Tibial artery (tissue), 4 donors: Measurements from ENCODE around the gene ADTRP.

Experiments
- DNase-seq, 2 donors: peaks; one replicate each; pipeline ENCODE4 v3.0.0-alpha.2; 2019
- H3K27ac ChIP-seq, 2 donors: fragments of 200-600 bp; sonication (generic) in 1 of 2; 1 replicate in 1 of 2; 2 replicates in 1 of 2; pipeline ENCODE4 v1.5.1; 2018 to 2019; ENCODE audit warnings: mild to moderate bottlenecking in 1 of 2
- H3K27me3 ChIP-seq, 2 donors: fragments of 200-600 bp; sonication (generic) in 1 of 2; one replicate each; pipeline versions ENCODE4 v1.5.1 to v1.6.0; 2016 to 2019
- H3K36me3 ChIP-seq, 3 donors: fragments of 200-600 bp; sonication (generic) in 2 of 3; one replicate each; pipeline ENCODE4 v1.5.1; 2016 to 2019; ENCODE audit warnings: mild to moderate bottlenecking in 2 of 3
- H3K4me1 ChIP-seq, 4 donors: fragments of 200-600 bp; sonication (generic) in 2 of 4; 1 replicate in 3 of 4; 2 replicates in 1 of 4; pipeline ENCODE4 v1.5.1; 2016 to 2019
- H3K4me3 ChIP-seq, 2 donors: fragments of 200-600 bp; sonication (generic) in 1 of 2; 1 replicate in 1 of 2; 2 replicates in 1 of 2; pipeline ENCODE4 v1.5.1; 2018 to 2019; ENCODE audit warnings: mild to moderate bottlenecking in 2 of 2
- H3K9me3 ChIP-seq, 3 donors: fragments of 200-600 bp; sonication (generic) in 1 of 3; one replicate each; pipeline ENCODE4 v1.5.1; 2016 to 2019
- intact Hi-C: fragments of 100-400 bp; cut with DNase I; formaldehyde crosslinking; loops from one replicate; pipeline ENCODE4 v1.15.0; 2023; ENCODE audit warnings: low total_unique reads
- TF ChIP-seq, protein P1 (sequence below), 2 experiments: fragments of 200-600 bp in 1 of 2; fragments of 450-650 bp in 1 of 2; IDR thresholded peaks; one replicate each; pipeline ENCODE4 v1.5.1; 2017 to 2019; ENCODE audit warnings: antibody characterized with exemption in 2 of 2, mild to moderate bottlenecking in 1 of 2, moderate library complexity in 1 of 2

Gene ADTRP

DNA sequence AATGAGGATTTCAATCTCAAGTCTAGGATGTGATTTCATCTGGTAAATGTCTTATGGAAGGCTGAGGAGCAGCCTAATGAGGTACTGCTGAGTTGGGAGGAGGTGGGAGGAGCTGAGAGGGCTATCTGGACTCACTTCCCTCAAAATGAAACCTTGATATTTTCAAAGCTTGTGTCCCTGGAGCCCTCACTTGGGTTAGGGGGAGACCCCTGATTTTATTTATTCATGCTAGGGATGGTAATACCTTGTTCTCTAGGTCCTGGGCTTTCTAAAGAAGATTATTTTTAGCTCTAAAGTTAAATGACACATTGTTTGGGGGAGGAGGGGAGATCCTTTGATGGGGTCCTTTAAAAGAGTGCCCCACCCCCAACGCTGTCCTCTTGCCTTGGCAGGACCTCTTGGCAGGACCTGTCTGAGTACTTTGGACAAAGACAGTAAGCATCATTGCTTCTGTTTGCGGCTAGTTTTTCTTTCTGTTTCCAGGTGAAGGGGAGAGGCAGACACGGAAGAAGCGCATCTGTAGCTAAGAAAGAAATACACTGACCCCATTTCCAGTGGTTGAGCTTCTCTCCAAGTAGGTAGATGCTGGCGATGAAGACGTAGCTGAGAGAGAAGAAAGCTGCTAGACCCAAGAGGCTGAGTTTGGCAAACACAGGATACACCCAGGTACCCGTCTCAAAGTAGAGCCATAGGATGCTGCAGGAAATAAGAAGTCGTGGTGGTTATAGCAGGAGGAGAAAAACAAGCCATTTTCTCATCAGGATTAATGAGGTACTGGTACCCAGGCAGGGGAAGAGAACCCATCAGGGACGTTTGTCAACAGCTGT lies 55.6 kb downstream of the ADTRP start:
- Histone ChIP-seq H3K27me3 (no peaks in the 10 kb centered on the region), H3K4me3 (no peak overlapping the region), H3K27ac (no peak overlapping the region), H3K9me3 (no peaks in the 10 kb centered on the region), H3K36me3 (no peaks in the 10 kb centered on the region), H3K4me1 (no peaks in the 10 kb centered on the region)
- TF ChIP-seq, protein P1, sequence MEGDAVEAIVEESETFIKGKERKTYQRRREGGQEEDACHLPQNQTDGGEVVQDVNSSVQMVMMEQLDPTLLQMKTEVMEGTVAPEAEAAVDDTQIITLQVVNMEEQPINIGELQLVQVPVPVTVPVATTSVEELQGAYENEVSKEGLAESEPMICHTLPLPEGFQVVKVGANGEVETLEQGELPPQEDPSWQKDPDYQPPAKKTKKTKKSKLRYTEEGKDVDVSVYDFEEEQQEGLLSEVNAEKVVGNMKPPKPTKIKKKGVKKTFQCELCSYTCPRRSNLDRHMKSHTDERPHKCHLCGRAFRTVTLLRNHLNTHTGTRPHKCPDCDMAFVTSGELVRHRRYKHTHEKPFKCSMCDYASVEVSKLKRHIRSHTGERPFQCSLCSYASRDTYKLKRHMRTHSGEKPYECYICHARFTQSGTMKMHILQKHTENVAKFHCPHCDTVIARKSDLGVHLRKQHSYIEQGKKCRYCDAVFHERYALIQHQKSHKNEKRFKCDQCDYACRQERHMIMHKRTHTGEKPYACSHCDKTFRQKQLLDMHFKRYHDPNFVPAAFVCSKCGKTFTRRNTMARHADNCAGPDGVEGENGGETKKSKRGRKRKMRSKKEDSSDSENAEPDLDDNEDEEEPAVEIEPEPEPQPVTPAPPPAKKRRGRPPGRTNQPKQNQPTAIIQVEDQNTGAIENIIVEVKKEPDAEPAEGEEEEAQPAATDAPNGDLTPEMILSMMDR (IDR thresholded peaks at IDR 0.05): no peak
- no peak for DNase-seq
- intact Hi-C loops: no loop called here

DNA sequence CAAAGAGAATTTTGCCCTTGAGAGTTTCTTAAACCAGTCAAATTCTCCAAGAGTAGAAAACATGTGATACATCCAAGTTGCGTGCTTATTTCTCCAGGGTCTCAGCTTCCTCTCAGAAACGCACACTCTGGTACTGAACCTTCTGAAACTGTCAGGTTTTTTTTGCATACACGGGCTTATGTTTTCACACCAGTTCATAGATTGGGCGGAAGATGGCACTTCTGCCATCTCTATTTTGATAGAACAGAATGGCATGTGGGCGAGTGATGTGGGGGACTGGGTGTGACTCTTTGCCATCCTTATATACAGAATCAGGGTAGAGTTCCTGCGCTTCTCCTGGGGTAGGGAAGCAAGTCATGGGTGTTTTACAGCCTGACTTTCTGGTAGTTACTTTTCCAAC lies 56.4 kb downstream of the ADTRP start:
- Histone ChIP-seq H3K4me3 (no peak overlapping the region), H3K9me3 (no peaks in the 10 kb centered on the region), H3K36me3 (no peaks in the 10 kb centered on the region), H3K4me1 (no peaks in the 10 kb centered on the region), H3K27me3 (no peaks in the 10 kb centered on the region), H3K27ac (no peak overlapping the region)
- intact Hi-C loops: no loop called here
- TF ChIP-seq, protein P1 (IDR thresholded peaks at IDR 0.05): no peak
- no peak for DNase-seq

DNA sequence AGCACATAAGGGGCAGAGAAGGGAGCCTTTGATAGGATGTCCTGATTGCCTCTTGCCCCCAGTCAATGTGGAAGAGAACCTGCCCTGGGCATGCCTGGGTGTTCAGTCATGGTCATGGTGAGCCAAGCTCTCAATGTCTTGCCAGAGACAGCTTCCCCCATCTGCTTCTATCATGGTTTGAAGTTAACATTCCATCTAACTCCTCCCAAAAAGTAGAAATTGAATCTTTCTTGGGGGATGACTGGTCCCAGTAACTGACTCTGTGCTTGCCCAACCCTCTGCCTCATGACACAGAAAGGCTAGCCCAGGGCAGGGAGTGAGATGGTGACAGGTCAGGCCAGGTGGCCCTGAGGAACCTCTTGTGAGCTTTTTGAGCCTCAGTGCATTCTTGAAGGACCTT lies 60.1 kb downstream of the ADTRP start:
- TF ChIP-seq, protein P1 (IDR thresholded peaks at IDR 0.05): no peak
- no peak overlapping the region for H3K4me3 ChIP-seq
- intact Hi-C loops: no loop called here
- no peak overlapping the region for H3K27ac ChIP-seq
- no peaks in the 10 kb centered on the region for H3K9me3 ChIP-seq
- no peaks in the 10 kb centered on the region for H3K4me1 ChIP-seq
- H3K36me3 ChIP-seq: no peaks in the 10 kb centered on the region
- H3K27me3 ChIP-seq: no peaks in the 10 kb centered on the region
- DNase-seq: no peak

DNA sequence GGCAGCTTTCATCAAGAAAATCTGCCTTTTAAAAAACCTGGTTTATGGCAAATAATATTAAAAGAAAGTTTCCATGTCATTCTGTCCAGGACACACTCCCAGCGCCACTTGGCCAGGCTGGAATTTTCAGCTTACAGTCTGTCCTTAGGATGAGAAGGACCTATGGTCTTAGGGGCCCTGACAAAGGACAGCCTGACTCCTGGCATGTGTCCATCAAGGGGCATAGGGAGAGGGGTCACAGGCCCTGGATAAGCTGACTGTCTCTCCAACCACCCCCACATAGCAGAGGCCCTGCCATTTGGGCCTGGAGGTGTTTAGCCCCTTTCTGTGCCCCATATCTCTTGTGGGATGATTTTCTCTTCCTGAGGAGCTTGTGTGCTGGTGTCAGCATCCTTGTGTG lies 60.6 kb downstream of the ADTRP start:
- TF ChIP-seq, protein P1 (IDR thresholded peaks at IDR 0.05): no peak
- Histone ChIP-seq H3K27ac (no peak overlapping the region), H3K4me1 (peaks cover 0 to 3% (median 0%) of the 10 kb centered on the region in 4 donors), H3K9me3 (no peaks in the 10 kb centered on the region), H3K27me3 (no peaks in the 10 kb centered on the region), H3K4me3 (no peak overlapping the region), H3K36me3 (no peaks in the 10 kb centered on the region)
- intact Hi-C loops: no loop called here
- no peak for DNase-seq

DNA sequence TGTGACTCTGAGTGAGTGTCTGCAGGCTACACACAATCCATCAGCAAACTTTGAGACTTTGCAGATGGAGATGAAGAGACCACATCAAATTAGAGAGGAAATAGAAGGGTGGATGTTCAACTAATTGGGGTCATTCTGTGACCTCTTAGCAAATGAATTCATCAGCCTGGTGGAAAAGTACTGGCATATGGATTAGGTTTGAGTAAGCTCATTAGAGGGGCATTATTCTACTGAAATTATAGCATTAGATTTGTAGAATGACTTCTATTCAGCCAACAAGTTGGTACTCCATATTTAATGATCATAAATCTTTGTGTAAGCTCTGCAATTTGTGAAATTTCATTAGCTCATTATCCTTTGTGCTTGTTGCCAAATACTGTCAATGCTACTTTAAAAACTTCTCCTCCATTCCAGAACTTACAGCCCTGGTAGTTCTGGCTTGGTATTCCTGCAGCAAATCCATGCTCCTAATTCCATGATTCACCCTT lies 63.8 kb downstream of the ADTRP start:
- no peak overlapping the region for H3K4me3 ChIP-seq
- intact Hi-C loops: loop anchor here (5.0 kb wide), 1 partner anchor 97 kb away; no protein-coding TSS in a partner anchor
- no peak overlapping the region for H3K27ac ChIP-seq
- no peaks in the 10 kb centered on the region for H3K27me3 ChIP-seq
- no peak for DNase-seq
- no peaks in the 10 kb centered on the region for H3K36me3 ChIP-seq
- TF ChIP-seq, protein P1 (IDR thresholded peaks at IDR 0.05): no peak
- H3K9me3 ChIP-seq: no peaks in the 10 kb centered on the region
- peaks cover 0 to 35% (median 23%) of the 10 kb centered on the region in 4 donors for H3K4me1 ChIP-seq
